SK-N-SH treated with all-trans-retinoic acid at 6 μM for 48 hours (cell line): ENCODE data around the gene CRELD1.

ENCODE experiments used
- ATAC-seq: fragments of 200-7000 bp; cut with Tn5 transposase; 3 replicates; pipeline ENCODE4 v1.9.1; 2020; ENCODE audit warnings: mild to moderate bottlenecking, moderate library complexity
- ARNTL ChIP-seq: fragments of 450-650 bp; formaldehyde crosslinking; IDR thresholded peaks from 2 replicates; pipeline ENCODE4 v1.5.0; 2020; ENCODE audit warnings: low read depth, mild to moderate bottlenecking, moderate library complexity, borderline replicate concordance
- BACH2 ChIP-seq: fragments of 250-450 bp; sonication (Bioruptor Pico); IDR thresholded peaks from 2 replicates; pipeline ENCODE4 v1.9.0; 2021; ENCODE audit warnings: mild to moderate bottlenecking, borderline replicate concordance
- CREB5 ChIP-seq: fragments of 250-450 bp; sonication (Bioruptor Pico); IDR thresholded peaks from 2 replicates; pipeline ENCODE4 v1.5.1; 2020; ENCODE audit warnings: low read depth, mild to moderate bottlenecking, moderate library complexity
- ESRRG ChIP-seq: fragments of 250-450 bp; sonication (Bioruptor Pico); IDR thresholded peaks from 2 replicates; pipeline ENCODE4 v1.6.1; 2021; ENCODE audit warnings: mild to moderate bottlenecking
- GLIS3 ChIP-seq: fragments of 250-450 bp; sonication (Bioruptor Pico); IDR thresholded peaks from 2 replicates; pipeline ENCODE4 v1.5.0; 2020; ENCODE audit warnings: mild to moderate bottlenecking, moderate library complexity
- ISL1 ChIP-seq: fragments of 250-450 bp; sonication (Bioruptor Pico); IDR thresholded peaks from 2 replicates; pipeline ENCODE4 v2.1.2; 2022; ENCODE audit warnings: mild to moderate bottlenecking, moderate library complexity
- OSR1 ChIP-seq: fragments of 250-450 bp; sonication (Bioruptor Pico); IDR thresholded peaks from 2 replicates; pipeline ENCODE4 v1.8.0; 2022; ENCODE audit warnings: moderate library complexity, mild to moderate bottlenecking, inconsistent platforms
- PPARA ChIP-seq: fragments of 250-450 bp; sonication (Bioruptor Pico); IDR thresholded peaks from 2 replicates; pipeline ENCODE4 v1.5.0; 2020; ENCODE audit warnings: mild to moderate bottlenecking, borderline replicate concordance
- SNAI2 ChIP-seq: fragments of 250-450 bp; sonication (Bioruptor Pico); IDR thresholded peaks from 2 replicates; pipeline ENCODE4 v1.5.0; 2020; ENCODE audit warnings: mild to moderate bottlenecking, moderate library complexity
- TOX ChIP-seq: fragments of 250-450 bp; sonication (Bioruptor Pico); IDR thresholded peaks from 2 replicates; pipeline ENCODE4 v1.8.0; 2021; ENCODE audit warnings: mild to moderate bottlenecking, moderate library complexity, borderline replicate concordance
- TSHZ2 ChIP-seq: fragments of 250-450 bp; sonication (Bioruptor Pico); IDR thresholded peaks from 2 replicates; pipeline ENCODE4 v1.5.0; 2020; ENCODE audit warnings: mild to moderate bottlenecking, moderate library complexity
- ZC3H10 ChIP-seq: fragments of 250-450 bp; sonication (Bioruptor Pico); IDR thresholded peaks from 2 replicates; pipeline ENCODE4 v1.5.1; 2021; ENCODE audit warnings: mild to moderate bottlenecking, moderate library complexity
- ZFP3 ChIP-seq: fragments of 250-450 bp; sonication (Bioruptor Pico); IDR thresholded peaks from 2 replicates; pipeline ENCODE4 v1.5.0; 2020; ENCODE audit warnings: mild to moderate bottlenecking, moderate library complexity
- ZFP30 ChIP-seq: fragments of 450-650 bp; formaldehyde crosslinking; IDR thresholded peaks from 2 replicates; pipeline ENCODE4 v1.5.0; 2022; ENCODE audit warnings: mild to moderate bottlenecking, moderate library complexity
- ZNF565 ChIP-seq: fragments of 450-650 bp; formaldehyde crosslinking; conservative IDR thresholded peaks from 2 replicates; pipeline ENCODE4 v1.5.0; 2020; ENCODE audit warnings: low read depth, mild to moderate bottlenecking, moderate library complexity
- ZNF70 ChIP-seq: fragments of 450-650 bp; formaldehyde crosslinking; IDR thresholded peaks from 2 replicates; pipeline ENCODE4 v1.5.0; 2020; ENCODE audit warnings: mild to moderate bottlenecking, moderate library complexity
- TF ChIP-seq, protein P1 (sequence below): fragments of 250-450 bp; sonication (Bioruptor Pico); IDR thresholded peaks from 2 replicates; pipeline ENCODE4 v1.8.0; 2020; ENCODE audit warnings: mild to moderate bottlenecking, moderate library complexity, borderline replicate concordance
- TF ChIP-seq, protein P2 (sequence below): fragments of 250-450 bp; sonication (Bioruptor Pico); IDR thresholded peaks from 2 replicates; pipeline ENCODE4 v1.8.0; 2021; ENCODE audit warnings: low read depth, mild to moderate bottlenecking, moderate library complexity, borderline replicate concordance

CRELD1 gene, protein sequence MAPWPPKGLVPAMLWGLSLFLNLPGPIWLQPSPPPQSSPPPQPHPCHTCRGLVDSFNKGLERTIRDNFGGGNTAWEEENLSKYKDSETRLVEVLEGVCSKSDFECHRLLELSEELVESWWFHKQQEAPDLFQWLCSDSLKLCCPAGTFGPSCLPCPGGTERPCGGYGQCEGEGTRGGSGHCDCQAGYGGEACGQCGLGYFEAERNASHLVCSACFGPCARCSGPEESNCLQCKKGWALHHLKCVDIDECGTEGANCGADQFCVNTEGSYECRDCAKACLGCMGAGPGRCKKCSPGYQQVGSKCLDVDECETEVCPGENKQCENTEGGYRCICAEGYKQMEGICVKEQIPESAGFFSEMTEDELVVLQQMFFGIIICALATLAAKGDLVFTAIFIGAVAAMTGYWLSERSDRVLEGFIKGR

GRCh38 chr3:9933561-9934234 is at the start of gene CRELD1:
Gene CRELD1, plus strand, starts transcription at chr3:9933834. Its CDS starts 605 bp downstream, at chr3:9934439.
- TF ChIP-seq SNAI2 (CRISPR knock-in tag) = peak; percentile 88
- TF ChIP-seq ZNF70 (CRISPR knock-in tag) = no peak
- TF ChIP-seq, all 23 proteins: peak for 1
- ATAC-seq = peak; percentile 87

- peak; percentile 95 for ATAC-seq
- no peak for TF ChIP-seq ZC3H10
- peak; percentile 39; the same call in 1 of the 2 replicates for TF ChIP-seq ZFP3
- TF ChIP-seq ZNF565 (CRISPR knock-in tag) = no peak
- no peak for TF ChIP-seq GLIS3 (CRISPR knock-in tag)
Observed at GRCh38 chr3:9884555-9885165, 49.0 kb upstream of the CRELD1 start.

GRCh38 chr3:9886328-9886727 is 47.3 kb upstream of the CRELD1 start:
- TF ChIP-seq, protein P1, sequence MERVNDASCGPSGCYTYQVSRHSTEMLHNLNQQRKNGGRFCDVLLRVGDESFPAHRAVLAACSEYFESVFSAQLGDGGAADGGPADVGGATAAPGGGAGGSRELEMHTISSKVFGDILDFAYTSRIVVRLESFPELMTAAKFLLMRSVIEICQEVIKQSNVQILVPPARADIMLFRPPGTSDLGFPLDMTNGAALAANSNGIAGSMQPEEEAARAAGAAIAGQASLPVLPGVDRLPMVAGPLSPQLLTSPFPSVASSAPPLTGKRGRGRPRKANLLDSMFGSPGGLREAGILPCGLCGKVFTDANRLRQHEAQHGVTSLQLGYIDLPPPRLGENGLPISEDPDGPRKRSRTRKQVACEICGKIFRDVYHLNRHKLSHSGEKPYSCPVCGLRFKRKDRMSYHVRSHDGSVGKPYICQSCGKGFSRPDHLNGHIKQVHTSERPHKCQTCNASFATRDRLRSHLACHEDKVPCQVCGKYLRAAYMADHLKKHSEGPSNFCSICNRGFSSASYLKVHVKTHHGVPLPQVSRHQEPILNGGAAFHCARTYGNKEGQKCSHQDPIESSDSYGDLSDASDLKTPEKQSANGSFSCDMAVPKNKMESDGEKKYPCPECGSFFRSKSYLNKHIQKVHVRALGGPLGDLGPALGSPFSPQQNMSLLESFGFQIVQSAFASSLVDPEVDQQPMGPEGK = no peak
- TF ChIP-seq ZNF70 (CRISPR knock-in tag) (no peak), ZFP3 (no peak), BACH2 (no peak), ZC3H10 (no peak), ARNTL (no peak), TSHZ2 (no peak), GLIS3 (CRISPR knock-in tag) (no peak), PPARA (CRISPR knock-in tag) (no peak), ESRRG (CRISPR knock-in tag) (no peak), OSR1 (CRISPR knock-in tag) (no peak)
- TF ChIP-seq, protein P2, sequence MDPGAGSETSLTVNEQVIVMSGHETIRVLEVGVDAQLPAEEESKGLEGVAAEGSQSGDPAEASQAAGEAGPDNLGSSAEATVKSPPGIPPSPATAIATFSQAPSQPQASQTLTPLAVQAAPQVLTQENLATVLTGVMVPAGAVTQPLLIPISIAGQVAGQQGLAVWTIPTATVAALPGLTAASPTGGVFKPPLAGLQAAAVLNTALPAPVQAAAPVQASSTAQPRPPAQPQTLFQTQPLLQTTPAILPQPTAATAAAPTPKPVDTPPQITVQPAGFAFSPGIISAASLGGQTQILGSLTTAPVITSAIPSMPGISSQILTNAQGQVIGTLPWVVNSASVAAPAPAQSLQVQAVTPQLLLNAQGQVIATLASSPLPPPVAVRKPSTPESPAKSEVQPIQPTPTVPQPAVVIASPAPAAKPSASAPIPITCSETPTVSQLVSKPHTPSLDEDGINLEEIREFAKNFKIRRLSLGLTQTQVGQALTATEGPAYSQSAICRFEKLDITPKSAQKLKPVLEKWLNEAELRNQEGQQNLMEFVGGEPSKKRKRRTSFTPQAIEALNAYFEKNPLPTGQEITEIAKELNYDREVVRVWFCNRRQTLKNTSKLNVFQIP (CRISPR knock-in tag) = no peak
- TF ChIP-seq, all 23 proteins: peak for 0
- ATAC-seq = no peak

DNA sequence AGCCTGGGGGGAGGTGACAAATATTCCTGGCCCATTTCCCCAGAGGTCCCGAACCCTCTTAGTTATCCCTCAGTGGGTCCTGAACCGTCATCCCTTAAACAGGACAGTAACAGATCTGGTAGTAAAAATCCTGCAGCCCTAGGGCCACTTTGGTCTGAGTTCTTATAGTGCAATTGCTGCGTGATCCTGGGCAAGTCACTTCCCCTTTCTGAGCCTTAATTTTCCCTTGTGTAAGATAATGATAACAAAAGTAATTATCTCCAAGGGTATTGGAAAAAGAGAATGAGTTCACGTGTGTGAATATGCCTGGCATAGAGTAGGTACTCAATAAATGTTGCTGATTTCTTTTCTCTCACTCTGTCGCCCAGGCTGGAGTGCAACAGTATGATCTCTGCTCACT is 46.2 kb upstream of the CRELD1 start:
- TF ChIP-seq TSHZ2 (no peak), BACH2 (no peak)
- TF ChIP-seq, all 23 proteins: peak for 0
- no peak for ATAC-seq

- ATAC-seq = no peak
- TF ChIP-seq ESRRG (CRISPR knock-in tag) (no peak), ZNF70 (CRISPR knock-in tag) (no peak), ZNF565 (CRISPR knock-in tag) (no peak), GLIS3 (CRISPR knock-in tag) (no peak), CREB5 (CRISPR knock-in tag) (no peak), PPARA (CRISPR knock-in tag) (no peak), ISL1 (CRISPR knock-in tag) (no peak), ZFP30 (no peak), TOX (CRISPR knock-in tag) (no peak), OSR1 (CRISPR knock-in tag) (no peak)
- TF ChIP-seq, protein P2 (CRISPR knock-in tag) = no peak
Observed at GRCh38 chr3:9888540-9888939, 45.1 kb upstream of the CRELD1 start.
